ENCODE data around the gene PTPRCAP. TPM values are rescaled to one million over a fixed set of nuclear protein-coding genes. Genes with fewer than 3 reads are reported as not detected.
A peak's percentile ranks its signal among the peaks of the same experiment; 100 is the strongest.

The PTPRCAP gene
- total RNA-seq, 1 donor from 2014 or later, result 1.2 TPM

DNA sequence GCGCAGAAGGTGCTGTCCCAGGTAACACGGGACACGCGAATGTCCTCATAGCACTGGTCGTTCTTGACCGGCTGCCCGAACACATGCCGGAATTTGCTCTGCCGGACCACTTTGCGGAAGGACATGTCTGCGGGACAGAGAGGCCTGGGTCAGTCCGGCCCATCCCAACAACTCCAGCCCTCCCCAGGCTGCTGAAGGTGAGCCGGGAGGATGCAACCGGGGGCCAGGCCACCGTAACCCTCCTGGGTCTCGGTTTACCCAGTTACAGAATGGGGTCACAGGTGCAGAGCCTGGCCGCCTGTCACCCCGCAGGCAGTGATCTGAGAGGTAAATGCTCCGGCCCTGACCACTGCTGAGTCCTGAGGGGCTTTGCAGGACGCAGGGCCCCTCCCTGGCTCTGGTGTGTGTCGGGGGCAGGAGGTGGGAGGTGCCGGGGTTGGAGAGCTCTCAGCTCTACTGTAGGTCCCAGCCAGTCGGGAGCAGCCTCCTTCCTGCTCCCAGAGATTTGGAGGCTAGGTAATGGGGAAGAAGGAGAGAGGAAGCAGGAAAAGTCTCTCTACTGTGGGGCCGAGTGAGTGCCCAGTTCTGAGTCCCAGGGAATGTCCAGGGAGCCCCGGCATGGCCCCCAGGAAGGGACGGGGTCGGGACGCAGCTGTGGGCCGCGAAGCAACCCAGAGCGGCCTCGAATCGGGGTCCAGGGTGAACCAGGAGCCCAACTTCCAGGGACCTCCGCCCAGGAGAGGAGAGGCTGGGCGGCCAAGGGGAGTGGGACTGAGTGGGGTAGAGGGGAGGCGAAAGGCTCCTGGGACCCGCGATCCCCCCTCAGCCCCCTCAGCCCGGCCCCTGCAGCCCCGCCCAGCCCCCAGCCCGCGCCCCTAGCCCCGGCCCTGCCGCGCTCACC is 5.3 kb upstream of the PTPRCAP start:
- no peaks in the 10 kb centered on the region for H3K9me3 Mint-ChIP-seq (ENCODE audit: unreplicated experiment)
- TF ChIP-seq, protein P1, sequence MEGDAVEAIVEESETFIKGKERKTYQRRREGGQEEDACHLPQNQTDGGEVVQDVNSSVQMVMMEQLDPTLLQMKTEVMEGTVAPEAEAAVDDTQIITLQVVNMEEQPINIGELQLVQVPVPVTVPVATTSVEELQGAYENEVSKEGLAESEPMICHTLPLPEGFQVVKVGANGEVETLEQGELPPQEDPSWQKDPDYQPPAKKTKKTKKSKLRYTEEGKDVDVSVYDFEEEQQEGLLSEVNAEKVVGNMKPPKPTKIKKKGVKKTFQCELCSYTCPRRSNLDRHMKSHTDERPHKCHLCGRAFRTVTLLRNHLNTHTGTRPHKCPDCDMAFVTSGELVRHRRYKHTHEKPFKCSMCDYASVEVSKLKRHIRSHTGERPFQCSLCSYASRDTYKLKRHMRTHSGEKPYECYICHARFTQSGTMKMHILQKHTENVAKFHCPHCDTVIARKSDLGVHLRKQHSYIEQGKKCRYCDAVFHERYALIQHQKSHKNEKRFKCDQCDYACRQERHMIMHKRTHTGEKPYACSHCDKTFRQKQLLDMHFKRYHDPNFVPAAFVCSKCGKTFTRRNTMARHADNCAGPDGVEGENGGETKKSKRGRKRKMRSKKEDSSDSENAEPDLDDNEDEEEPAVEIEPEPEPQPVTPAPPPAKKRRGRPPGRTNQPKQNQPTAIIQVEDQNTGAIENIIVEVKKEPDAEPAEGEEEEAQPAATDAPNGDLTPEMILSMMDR (IDR thresholded peaks at IDR 0.05), result no peak
- peak overlapping the region; percentile 87 for H3K27ac Mint-ChIP-seq (ENCODE audit: unreplicated experiment)
- no peak for DNase-seq (ENCODE audit: extremely low spot score, unreplicated experiment)
- peaks cover 9% of the 10 kb centered on the region for H3K36me3 Mint-ChIP-seq (ENCODE audit: unreplicated experiment)
- no peaks in the 10 kb centered on the region for H3K27me3 Mint-ChIP-seq (ENCODE audit: unreplicated experiment)
- H3K4me3 Mint-ChIP-seq (ENCODE audit: unreplicated experiment), result peak overlapping the region; percentile 87
- peaks cover 29% of the 10 kb centered on the region for H3K4me1 Mint-ChIP-seq (ENCODE audit: unreplicated experiment)

DNA sequence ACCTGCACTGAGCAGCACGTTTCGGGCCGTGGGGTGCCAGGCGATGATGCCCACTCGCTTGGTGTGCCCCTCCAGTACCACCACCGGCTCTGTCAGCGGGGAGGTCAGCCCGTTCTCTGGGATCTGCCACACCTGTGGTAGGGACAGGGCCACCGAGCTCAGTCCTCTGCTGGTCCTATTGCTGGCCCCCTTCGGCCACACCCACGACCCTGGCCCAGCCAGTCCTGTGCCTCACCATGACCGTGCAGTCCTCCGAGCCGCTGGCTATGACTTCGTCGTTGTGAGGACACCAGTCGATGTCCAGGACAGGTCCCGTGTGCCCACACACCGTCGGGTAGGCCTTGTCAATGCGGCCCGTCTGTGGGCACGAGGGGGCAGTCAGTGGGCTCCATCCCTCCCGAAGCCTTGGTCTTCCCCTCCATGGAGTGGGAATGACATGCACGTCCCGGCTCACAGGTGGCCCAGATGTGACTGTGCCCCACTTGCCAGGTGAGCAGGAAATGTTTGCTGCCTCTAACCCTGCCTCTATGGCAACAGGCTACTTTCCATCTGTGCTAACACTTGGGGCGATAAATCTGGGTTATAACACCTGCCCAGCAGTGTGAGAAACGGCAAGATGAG is 4.4 kb upstream of the PTPRCAP start:
- DNase-seq (ENCODE audit: extremely low spot score, unreplicated experiment), result no peak
- peaks cover 30% of the 10 kb centered on the region for H3K4me1 Mint-ChIP-seq (ENCODE audit: unreplicated experiment)
- H3K9me3 Mint-ChIP-seq (ENCODE audit: unreplicated experiment), result no peaks in the 10 kb centered on the region
- H3K27ac Mint-ChIP-seq (ENCODE audit: unreplicated experiment), result no peak overlapping the region
- H3K27me3 Mint-ChIP-seq (ENCODE audit: unreplicated experiment), result no peaks in the 10 kb centered on the region
- TF ChIP-seq, protein P1 (IDR thresholded peaks at IDR 0.05), result no peak
- peak overlapping the region; percentile 87 for H3K4me3 Mint-ChIP-seq (ENCODE audit: unreplicated experiment)
- H3K36me3 Mint-ChIP-seq (ENCODE audit: unreplicated experiment), result peaks cover 12% of the 10 kb centered on the region

DNA sequence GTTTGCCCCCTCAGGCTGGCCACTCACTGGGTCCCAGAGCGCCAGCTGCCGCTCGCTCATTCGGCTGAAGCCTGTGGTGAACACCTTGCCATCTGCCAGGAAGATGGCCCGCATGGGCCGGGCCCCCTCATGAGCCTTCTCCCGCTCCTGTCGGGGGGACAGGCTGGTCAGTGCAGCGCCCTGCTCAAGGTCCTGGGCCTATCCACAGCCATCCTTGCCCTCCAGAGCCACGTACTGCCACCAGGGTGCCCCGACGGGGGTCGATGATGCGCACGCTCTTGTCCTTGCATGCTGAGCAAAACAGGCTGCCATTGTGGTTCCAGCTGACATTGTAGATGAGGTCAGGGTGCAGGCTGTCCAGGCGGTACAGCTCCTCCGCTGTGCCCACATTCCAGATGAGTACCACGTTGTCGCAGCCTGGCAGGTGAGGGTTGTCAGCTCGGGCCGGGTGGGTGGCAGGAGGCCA is 3.6 kb upstream of the PTPRCAP start:
- no peak overlapping the region for H3K4me3 Mint-ChIP-seq (ENCODE audit: unreplicated experiment)
- H3K27me3 Mint-ChIP-seq (ENCODE audit: unreplicated experiment), result no peaks in the 10 kb centered on the region
- TF ChIP-seq, protein P1 (IDR thresholded peaks at IDR 0.05), result no peak
- peaks cover 33% of the 10 kb centered on the region for H3K4me1 Mint-ChIP-seq (ENCODE audit: unreplicated experiment)
- H3K9me3 Mint-ChIP-seq (ENCODE audit: unreplicated experiment), result no peaks in the 10 kb centered on the region
- H3K27ac Mint-ChIP-seq (ENCODE audit: unreplicated experiment), result no peak overlapping the region
- no peak for DNase-seq (ENCODE audit: extremely low spot score, unreplicated experiment)
- H3K36me3 Mint-ChIP-seq (ENCODE audit: unreplicated experiment), result peaks cover 12% of the 10 kb centered on the region

DNA sequence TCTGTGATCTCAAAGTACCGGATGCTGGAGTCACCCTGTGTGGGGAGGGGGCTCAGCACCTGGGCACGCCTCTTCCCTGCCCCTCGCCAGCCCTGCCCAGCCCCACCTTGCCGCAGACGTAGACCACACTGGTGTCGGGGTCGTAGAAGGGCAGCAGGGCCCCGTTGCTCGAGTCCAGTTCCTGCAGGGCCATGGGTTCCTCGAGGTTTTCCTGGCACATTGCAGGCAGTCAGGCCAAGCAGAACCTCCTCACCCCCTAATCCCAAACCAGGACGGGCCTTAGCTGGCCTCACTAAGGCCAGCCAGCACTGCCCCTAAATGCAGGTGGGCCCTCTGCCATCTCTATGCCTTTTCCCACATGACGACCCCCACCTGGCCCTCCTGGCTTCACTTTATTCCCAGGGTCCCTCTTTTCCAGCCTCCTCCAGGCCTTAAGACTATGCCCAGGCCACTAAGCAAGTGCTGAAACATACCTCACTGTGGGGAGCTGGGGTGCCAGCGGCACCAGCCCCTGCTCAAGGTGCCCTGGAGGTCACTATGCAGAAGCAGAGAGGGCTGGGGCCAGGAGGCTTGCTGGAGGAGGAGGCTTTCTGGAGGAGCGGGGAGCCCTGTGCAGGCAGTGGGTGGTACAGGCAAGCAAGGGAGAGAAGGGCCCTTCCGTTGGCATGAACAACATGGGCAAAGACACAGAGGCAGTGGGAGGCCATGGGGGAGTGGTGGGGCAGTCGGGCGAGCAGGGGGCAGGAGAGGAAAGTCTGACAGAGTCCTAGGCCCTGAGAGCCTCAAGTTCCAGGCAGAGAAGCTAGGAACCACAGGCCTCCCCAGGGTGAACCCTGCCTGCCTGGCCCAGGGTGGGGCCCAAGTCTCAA is 3.0 kb upstream of the PTPRCAP start:
- Mint-ChIP-seq H3K27me3 (ENCODE audit: unreplicated experiment) (no peaks in the 10 kb centered on the region), H3K36me3 (ENCODE audit: unreplicated experiment) (peaks cover 12% of the 10 kb centered on the region), H3K9me3 (ENCODE audit: unreplicated experiment) (no peaks in the 10 kb centered on the region), H3K4me3 (ENCODE audit: unreplicated experiment) (no peak overlapping the region), H3K4me1 (ENCODE audit: unreplicated experiment) (peaks cover 33% of the 10 kb centered on the region), H3K27ac (ENCODE audit: unreplicated experiment) (no peak overlapping the region)
- no peak for DNase-seq (ENCODE audit: extremely low spot score, unreplicated experiment)
- TF ChIP-seq, protein P1 (IDR thresholded peaks at IDR 0.05), result no peak

All from osteocyte (in vitro differentiated cells).